GM19023 (cell line): ENCODE measurements around the gene C1QTNF6.
"Not testable (repeated sequence)": the region's sequence is repeated elsewhere in the genome, so short reads cannot be mapped to it uniquely, and the experiment has no call there.

ENCODE experiments used
- ATAC-seq: cut with Tn5 transposase; IDR thresholded peaks from one replicate; pipeline ENCODE4 v1.9.1; 2021; ENCODE audit warnings: mild to moderate bottlenecking, moderate library complexity; ENCODE audit not compliant: unreplicated experiment

The C1QTNF6 gene

GRCh38 chr22:37208401-37209139 is 20.5 kb upstream of the C1QTNF6 start:
- no peak for ATAC-seq

- ATAC-seq: no peak
Observed at GRCh38 chr22:37207981-37208380, 19.9 kb upstream of the C1QTNF6 start.

GRCh38 chr22:37206841-37207821 is 19.1 kb upstream of the C1QTNF6 start:
- ATAC-seq: no peak

GRCh38 chr22:37206118-37206840 is 18.2 kb upstream of the C1QTNF6 start:
- no peak for ATAC-seq

GRCh38 chr22:37205046-37205445 is 17.0 kb upstream of the C1QTNF6 start:
- no peak for ATAC-seq

GRCh38 chr22:37204045-37204655 is 16.1 kb upstream of the C1QTNF6 start:
- ATAC-seq: no peak

- no peak for ATAC-seq
Observed at GRCh38 chr22:37203354-37204044, 15.5 kb upstream of the C1QTNF6 start.

- no peak for ATAC-seq
Observed at GRCh38 chr22:37202716-37203115, 14.7 kb upstream of the C1QTNF6 start.

GRCh38 chr22:37202001-37202555 is 14.0 kb upstream of the C1QTNF6 start:
- ATAC-seq: no peak

GRCh38 chr22:37201443-37201820 is 13.4 kb upstream of the C1QTNF6 start:
- not testable (repeated sequence) for ATAC-seq

- no peak for ATAC-seq
Observed at GRCh38 chr22:37199760-37200108, 11.7 kb upstream of the C1QTNF6 start.

GRCh38 chr22:37199103-37199759 is 11.2 kb upstream of the C1QTNF6 start:
- peak; percentile 85 for ATAC-seq

- no peak for ATAC-seq
Observed at GRCh38 chr22:37198258-37199102, 10.4 kb upstream of the C1QTNF6 start.

GRCh38 chr22:37197451-37198257 is 9.6 kb upstream of the C1QTNF6 start:
- ATAC-seq: no peak

- ATAC-seq: no peak
Observed at GRCh38 chr22:37196539-37197450, 8.7 kb upstream of the C1QTNF6 start.

- no peak for ATAC-seq
Observed at GRCh38 chr22:37195921-37196320, 7.9 kb upstream of the C1QTNF6 start.

- no peak for ATAC-seq
Observed at GRCh38 chr22:37194750-37195149, 6.7 kb upstream of the C1QTNF6 start.
